GM21619 (cell line): ENCODE results near the gene SLC44A1.
A peak's percentile ranks its signal among the peaks of the same experiment; 100 is the strongest.

Source experiments
- ATAC-seq: cut with Tn5 transposase; IDR thresholded peaks from one replicate; pipeline ENCODE4 v1.9.1; 2021; ENCODE audit not compliant: unreplicated experiment

Gene SLC44A1

GRCh38 chr9:105244003-105244733, at the start of gene SLC44A1:
SLC44A1 (plus strand) TSS chr9:105244651; CDS start chr9:105244869, 218 bp downstream.
- ATAC-seq: peak; percentile 86

- no peak for ATAC-seq
These were observed 49.2 kb upstream of the SLC44A1 start for GRCh38 chr9:105195259-105195658.

- no peak for ATAC-seq
These were observed 46.4 kb upstream of the SLC44A1 start for GRCh38 chr9:105198023-105198422.

GRCh38 chr9:105198865-105199264, 45.6 kb upstream of the SLC44A1 start:
- no peak for ATAC-seq

- ATAC-seq: no peak
These were observed 40.0 kb upstream of the SLC44A1 start for GRCh38 chr9:105204416-105204815.

GRCh38 chr9:105205787-105206495, 38.5 kb upstream of the SLC44A1 start:
- no peak for ATAC-seq

- no peak for ATAC-seq
These were observed 38.0 kb upstream of the SLC44A1 start for GRCh38 chr9:105206496-105206820.

GRCh38 chr9:105206821-105207699, 37.4 kb upstream of the SLC44A1 start:
- no peak for ATAC-seq

- no peak for ATAC-seq
These were observed 27.8 kb upstream of the SLC44A1 start for GRCh38 chr9:105216440-105217178.

GRCh38 chr9:105218673-105219072, 25.8 kb upstream of the SLC44A1 start:
- ATAC-seq: no peak

- ATAC-seq: no peak
These were observed 25.1 kb upstream of the SLC44A1 start for GRCh38 chr9:105219291-105219805.

GRCh38 chr9:105220451-105220850, 24.0 kb upstream of the SLC44A1 start:
- no peak for ATAC-seq

- no peak for ATAC-seq
These were observed 20.8 kb upstream of the SLC44A1 start for GRCh38 chr9:105223544-105224140.

- no peak for ATAC-seq
These were observed 18.4 kb upstream of the SLC44A1 start for GRCh38 chr9:105226055-105226454.

GRCh38 chr9:105232207-105232606, 12.2 kb upstream of the SLC44A1 start:
- ATAC-seq: no peak

GRCh38 chr9:105233873-105234272, 10.6 kb upstream of the SLC44A1 start:
- ATAC-seq: no peak

GRCh38 chr9:105236261-105236660, 8.2 kb upstream of the SLC44A1 start:
- ATAC-seq: no peak

- no peak for ATAC-seq
These were observed 7.2 kb upstream of the SLC44A1 start for GRCh38 chr9:105237246-105237645.

GRCh38 chr9:105238302-105238701, 6.1 kb upstream of the SLC44A1 start:
- no peak for ATAC-seq

- ATAC-seq: no peak
These were observed 3.0 kb upstream of the SLC44A1 start for GRCh38 chr9:105241356-105242043.
